Spleen (tissue), 11 donors: ENCODE results near the gene HACD2. TPM values are rescaled to one million over a fixed set of nuclear protein-coding genes. Genes with fewer than 3 reads are reported as not detected.

Source experiments
- DNase-seq: peaks from one replicate; pipeline ENCODE4 v3.0.0-alpha.2; 2020
- H3K27ac ChIP-seq, 8 donors: fragments of 200-600 bp; sonication (generic) in 7 of 8; 1 replicate in 4 of 8; 2 replicates in 4 of 8; pipeline versions ENCODE4 v1.5.0 to v1.8.0; 2016 to 2021; ENCODE audit warnings: inconsistent platforms in 4 of 8, mild to moderate bottlenecking in 4 of 8, moderate library complexity in 1 of 8
- H3K27me3 ChIP-seq, 7 donors: fragments of 200-600 bp; sonication (generic) in 6 of 7; replicated peaks in 1 of 7; 1 replicate in 4 of 7; 2 replicates in 3 of 7; pipeline versions ENCODE4 v1.5.0 to v1.8.0; 2016 to 2021; ENCODE audit warnings: inconsistent platforms in 3 of 7, mild to moderate bottlenecking in 1 of 7
- H3K36me3 ChIP-seq, 6 donors: fragments of 200-600 bp; sonication (generic) in 5 of 6; 1 replicate in 4 of 6; 2 replicates in 2 of 6; pipeline versions ENCODE4 v1.5.0 to v1.8.0; 2016 to 2021; ENCODE audit warnings: inconsistent platforms in 2 of 6
- H3K4me1 ChIP-seq, 6 donors: fragments of 200-600 bp; sonication (generic) in 5 of 6; 1 replicate in 3 of 6; 2 replicates in 3 of 6; pipeline versions ENCODE4 v1.5.0 to v1.8.0; 2016 to 2021; ENCODE audit warnings: inconsistent platforms in 3 of 6
- H3K4me3 ChIP-seq, 8 donors: fragments of 200-600 bp; sonication (generic) in 7 of 8; 1 replicate in 4 of 8; 2 replicates in 4 of 8; pipeline versions ENCODE4 v1.5.0 to v1.8.0; 2016 to 2021; ENCODE audit warnings: inconsistent platforms in 4 of 8, mild to moderate bottlenecking in 4 of 8, moderate library complexity in 2 of 8
- H3K9me3 ChIP-seq, 8 donors: fragments of 200-600 bp; sonication (generic) in 7 of 8; 1 replicate in 4 of 8; 2 replicates in 4 of 8; pipeline versions ENCODE4 v1.5.0 to v1.8.0; 2016 to 2021; ENCODE audit warnings: inconsistent platforms in 4 of 8
- POLR2A ChIP-seq, 3 donors: fragments of 450-650 bp; IDR thresholded peaks; one replicate each; pipeline ENCODE4 v1.5.1; 2017; ENCODE audit warnings: antibody characterized with exemption in 3 of 3, mild to moderate bottlenecking in 1 of 3
- POLR2AphosphoS5 ChIP-seq, 3 donors: sonication (generic); formaldehyde crosslinking; IDR thresholded peaks; one replicate each; pipeline ENCODE4 v1.5.1; 2017; ENCODE audit warnings: antibody characterized with exemption in 3 of 3
- WGBS, 5 donors: extraction: QIAGEN DNeasy Blood & Tissue Kit in 3 of 5; methylation state at CpG; one replicate each; pipeline versions ENCODE4 v1.1.5 to v1.1.7; 2013 to 2018; 5-methylcytosine and 5-hydroxymethylcytosine counted together
- intact Hi-C: fragments of 100-400 bp; cut with DNase I; formaldehyde crosslinking; loops from one replicate; pipeline ENCODE4 v1.15.0; 2023; ENCODE audit warnings: low total_unique reads
- polyA plus RNA-seq, 3 donors: library from polyadenylated mRNA; stranded (reverse); fragments of 200-250 nt; gene quantifications; one replicate each; pipeline ENCODE4 v1.2.1, GENCODE V29; 2013
- total RNA-seq, 7 donors: library from RNA; depleted of rRNA in 3 of 7; stranded (reverse); fragments of >200 nt in 3 of 7; fragmentation: NEBNext Ultra II Directional in 4 of 7; extraction: Animal tissue kit (Norgen Biotek cat#: 25700) in 4 of 7; gene quantifications; one replicate each; pipeline versions ENCODE4 v1.1.0 to v1.2.1, GENCODE V29; 2016 to 2021
- TF ChIP-seq, protein P1 (sequence below), 11 experiments: fragments of 200-600 bp in 7 of 11; fragments of 450-650 bp in 4 of 11; sonication (generic) in 4 of 11; IDR thresholded peaks in 8 of 11; conservative IDR thresholded peaks in 3 of 11; 1 replicate in 7 of 11; 2 replicates in 4 of 11; pipeline versions ENCODE4 v1.4.0 to v1.8.0; 2016 to 2021; ENCODE audit warnings: antibody characterized with exemption in 11 of 11, inconsistent platforms in 4 of 11, mild to moderate bottlenecking in 1 of 11
- donor health status: healthy with polysubstance abuse.
- donor health status: DM: no; HTN: no; CAD: no; lungs with moderate emphysema.
- donor health status: DM: no; HTN: no; CAD: no.
- donor health status: Bipolar disorder and iron deficiency.
- donor health status: healthy.
- donor health status: DM: no; HTN: no; CAD: no.
- donor health status: DM: yes; HTN: yes; CAD: no.

Gene HACD2
- total and polyA plus RNA-seq, 10 donors: 6.0 to 26.6 (median 18.9) TPM

GRCh38 chr3:123587401-123587800 is 2.5 kb upstream of the HACD2 start:
- Histone ChIP-seq H3K27ac (no peak overlapping the region), H3K36me3 (peaks cover 0 to 32% (median 3%) of the 10 kb centered on the region in 6 donors), H3K9me3 (peaks cover 3 to 33% (median 28%) of the 10 kb centered on the region in 8 donors), H3K4me3 (no peak overlapping the region), H3K27me3 (no peaks in the 10 kb centered on the region), H3K4me1 (peaks cover 0 to 40% (median 28%) of the 10 kb centered on the region in 6 donors)
- 68 to 97% (median 92%) methylated on average over 2 of the region's 2 CpGs for WGBS, 5 donors
- TF ChIP-seq POLR2A (IDR thresholded peaks at IDR 0.05) (no peak), POLR2AphosphoS5 (IDR thresholded peaks at IDR 0.05) (no peak)
- TF ChIP-seq, protein P1, sequence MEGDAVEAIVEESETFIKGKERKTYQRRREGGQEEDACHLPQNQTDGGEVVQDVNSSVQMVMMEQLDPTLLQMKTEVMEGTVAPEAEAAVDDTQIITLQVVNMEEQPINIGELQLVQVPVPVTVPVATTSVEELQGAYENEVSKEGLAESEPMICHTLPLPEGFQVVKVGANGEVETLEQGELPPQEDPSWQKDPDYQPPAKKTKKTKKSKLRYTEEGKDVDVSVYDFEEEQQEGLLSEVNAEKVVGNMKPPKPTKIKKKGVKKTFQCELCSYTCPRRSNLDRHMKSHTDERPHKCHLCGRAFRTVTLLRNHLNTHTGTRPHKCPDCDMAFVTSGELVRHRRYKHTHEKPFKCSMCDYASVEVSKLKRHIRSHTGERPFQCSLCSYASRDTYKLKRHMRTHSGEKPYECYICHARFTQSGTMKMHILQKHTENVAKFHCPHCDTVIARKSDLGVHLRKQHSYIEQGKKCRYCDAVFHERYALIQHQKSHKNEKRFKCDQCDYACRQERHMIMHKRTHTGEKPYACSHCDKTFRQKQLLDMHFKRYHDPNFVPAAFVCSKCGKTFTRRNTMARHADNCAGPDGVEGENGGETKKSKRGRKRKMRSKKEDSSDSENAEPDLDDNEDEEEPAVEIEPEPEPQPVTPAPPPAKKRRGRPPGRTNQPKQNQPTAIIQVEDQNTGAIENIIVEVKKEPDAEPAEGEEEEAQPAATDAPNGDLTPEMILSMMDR (IDR thresholded peaks at IDR 0.05 in 8 of 11, conservative IDR thresholded peaks at IDR 0.05 in 3 of 11): no peak
- no peak for DNase-seq
- intact Hi-C loops: no loop called here

DNA sequence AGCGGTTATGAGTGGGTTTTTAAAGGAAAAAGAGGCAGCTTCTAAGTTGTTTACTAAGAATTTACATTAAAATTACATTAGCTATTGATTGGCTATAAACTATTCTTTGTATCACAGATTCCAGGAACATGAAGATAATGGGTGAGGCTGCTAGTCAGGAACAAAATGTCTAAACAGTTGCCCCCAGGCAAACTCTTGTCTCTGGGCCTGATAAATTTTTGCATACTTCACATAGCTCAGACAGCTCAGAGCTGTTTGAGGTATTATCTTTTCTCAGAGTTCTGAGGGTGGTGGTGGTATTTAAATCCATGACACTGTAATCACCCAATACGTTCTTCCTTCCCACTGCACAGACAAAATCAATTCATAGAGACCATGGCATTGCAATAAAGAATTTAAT is 2.1 kb upstream of the HACD2 start:
- Histone ChIP-seq H3K27me3 (no peaks in the 10 kb centered on the region), H3K4me3 (no peak overlapping the region), H3K9me3 (peaks cover 3 to 30% (median 27%) of the 10 kb centered on the region in 8 donors), H3K36me3 (peaks cover 0 to 28% (median 3%) of the 10 kb centered on the region in 6 donors), H3K4me1 (peaks cover 0 to 44% (median 31%) of the 10 kb centered on the region in 6 donors), H3K27ac (no peak overlapping the region)
- no peak for DNase-seq
- TF ChIP-seq POLR2A (IDR thresholded peaks at IDR 0.05): no peak
- TF ChIP-seq, protein P1 (IDR thresholded peaks at IDR 0.05 in 8 of 11, conservative IDR thresholded peaks at IDR 0.05 in 3 of 11): no peak
- TF ChIP-seq POLR2AphosphoS5 (IDR thresholded peaks at IDR 0.05): no peak
- intact Hi-C loops: no loop called here
- 83 to 91% (median 90%) methylated on average over 2 of the region's 2 CpGs for WGBS, 5 donors

GRCh38 chr3:123586131-123586530 is 1.3 kb upstream of the HACD2 start:
- Histone ChIP-seq H3K27me3 (no peaks in the 10 kb centered on the region), H3K27ac (peak overlapping the region in 5 of 8 donors; percentile 32 to 94 (median 92)), H3K4me3 (peak overlapping the region; percentile 47 to 98 (median 90)), H3K4me1 (peaks cover 0 to 44% (median 31%) of the 10 kb centered on the region in 6 donors), H3K36me3 (peaks cover 0 to 27% (median 3%) of the 10 kb centered on the region in 6 donors), H3K9me3 (peaks cover 3 to 22% (median 19%) of the 10 kb centered on the region in 8 donors)
- TF ChIP-seq POLR2AphosphoS5 (IDR thresholded peaks at IDR 0.05) (no peak), POLR2A (IDR thresholded peaks at IDR 0.05) (no peak)
- TF ChIP-seq, protein P1 (IDR thresholded peaks at IDR 0.05 in 8 of 11, conservative IDR thresholded peaks at IDR 0.05 in 3 of 11): no peak
- WGBS, 5 donors: 3 to 10% (median 5%) methylated on average over 10 of the region's 10 CpGs
- intact Hi-C loops: no loop called here
- peak; percentile 76 for DNase-seq

DNA sequence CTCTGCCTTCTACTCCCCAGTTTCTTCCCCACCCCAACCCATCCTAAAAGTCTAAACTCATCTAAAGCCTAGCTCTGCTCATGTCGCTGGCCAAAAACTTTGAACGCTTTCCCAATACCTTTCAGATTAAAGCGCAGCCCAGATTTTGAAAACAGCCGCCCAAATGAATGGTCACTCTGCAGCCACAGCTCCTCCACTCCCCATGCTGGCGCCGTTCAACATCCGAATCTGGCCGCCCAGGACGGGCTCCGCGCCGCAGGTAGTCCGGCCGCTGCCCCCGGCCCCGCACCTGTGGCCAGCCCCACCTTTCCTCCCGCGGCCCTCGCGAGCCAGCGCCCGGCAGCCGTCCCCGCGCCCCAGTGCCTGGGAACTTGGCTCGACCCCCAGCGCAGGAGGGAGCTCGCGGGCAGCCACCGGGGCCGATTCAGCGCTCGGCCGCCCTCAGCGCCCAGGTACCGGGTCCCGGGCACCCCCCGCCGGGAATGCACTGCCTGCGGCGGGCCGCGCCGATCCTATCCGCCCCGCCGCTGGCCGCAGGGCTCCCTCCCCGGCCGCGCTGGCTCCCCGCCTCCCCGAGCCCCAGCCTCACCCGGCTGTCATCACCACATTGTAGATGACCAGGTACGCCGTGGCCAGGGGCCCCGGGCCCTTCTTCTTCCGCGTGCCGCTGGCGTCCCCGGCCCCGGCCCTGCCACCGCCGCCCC is 417 bp downstream of the HACD2 start:
- WGBS, 5 donors: 0 to 1% (median 1%) methylated on average over 9 to 65 of the region's 65 CpGs
- TF ChIP-seq POLR2AphosphoS5 (IDR thresholded peaks at IDR 0.05): no peak
- TF ChIP-seq, protein P1 (IDR thresholded peaks at IDR 0.05 in 8 of 11, conservative IDR thresholded peaks at IDR 0.05 in 3 of 11): peak in 1 of 11 experiments; percentile 25
- Histone ChIP-seq H3K36me3 (peaks cover 0 to 27% (median 8%) of the 10 kb centered on the region in 6 donors), H3K4me1 (peaks cover 0 to 44% (median 31%) of the 10 kb centered on the region in 6 donors), H3K9me3 (peaks cover 0 to 5% (median 2%) of the 10 kb centered on the region in 8 donors), H3K27ac (peak overlapping the region; percentile 91 to 95 (median 93)), H3K27me3 (no peaks in the 10 kb centered on the region), H3K4me3 (peak overlapping the region; percentile 47 to 98 (median 90))
- no peak for DNase-seq
- intact Hi-C loops: no loop called here
